Body of pancreas (tissue), 4 donors: Measurements from ENCODE around the gene SYNGR1. TPM values are rescaled to one million over a fixed set of nuclear protein-coding genes. Genes with fewer than 3 reads are reported as not detected.
"Not testable (repeated sequence)": the region's sequence is repeated elsewhere in the genome, so short reads cannot be mapped to it uniquely, and the experiment has no call there.

ENCODE experiments used
- ATAC-seq: fragments of 150-250 bp; one replicate; pipeline ENCODE4 v1.9.1; 2016
- DNase-seq, 4 donors: peaks; one replicate each; pipeline ENCODE4 v3.0.0-alpha.2; 2019
- H3K27ac ChIP-seq, 4 donors: fragments of 200-600 bp; sonication (generic); 1 replicate in 3 of 4; 2 replicates in 1 of 4; pipeline versions ENCODE4 v1.5.1 to v1.6.1; 2016 to 2019; ENCODE audit warnings: mild to moderate bottlenecking in 1 of 4, mixed read lengths in 1 of 4, moderate library complexity in 1 of 4
- H3K27me3 ChIP-seq, 2 donors: fragments of 200-600 bp; sonication (generic); one replicate each; pipeline ENCODE4 v1.6.0; 2016; ENCODE audit warnings: mild to moderate bottlenecking in 1 of 2
- H3K36me3 ChIP-seq, 2 donors: fragments of 200-600 bp; sonication (generic); replicated peaks in 1 of 2; 2 replicates each; pipeline ENCODE4 v1.5.1; 2016; ENCODE audit warnings: low read depth in 2 of 2; ENCODE audit not compliant: insufficient read depth in 1 of 2
- H3K4me1 ChIP-seq: fragments of 200-600 bp; sonication (generic); one replicate; pipeline ENCODE4 v1.6.0; 2016
- H3K4me3 ChIP-seq, 2 donors: fragments of 200-600 bp; sonication (generic); 1 replicate in 1 of 2; 2 replicates in 1 of 2; pipeline ENCODE4 v1.5.1; 2016 to 2019
- H3K9me3 ChIP-seq, 3 donors: fragments of 200-600 bp; sonication (generic); 1 replicate in 2 of 3; 2 replicates in 1 of 3; pipeline ENCODE4 v1.5.1; 2016
- CTCF ChIP-seq, 7 experiments: fragments of 450-650 bp in 4 of 7; fragments of 200-600 bp in 3 of 7; sonication (generic) in 3 of 7; IDR thresholded peaks; one replicate each; pipeline ENCODE4 v1.5.1; 2016 to 2019; ENCODE audit warnings: antibody characterized with exemption in 7 of 7
- POLR2A ChIP-seq, 3 donors: fragments of 450-650 bp; IDR thresholded peaks; one replicate each; pipeline ENCODE4 v1.6.1; 2016; ENCODE audit warnings: antibody characterized with exemption in 3 of 3, mild to moderate bottlenecking in 2 of 3
- WGBS, 2 donors: methylation state at CpG; one replicate each; pipeline ENCODE4 v1.1.5; 2017; 5-methylcytosine and 5-hydroxymethylcytosine counted together
- intact Hi-C: fragments of 100-400 bp; cut with DNase I; formaldehyde crosslinking; loops from one replicate; pipeline ENCODE4 v1.15.1; 2023
- total RNA-seq, 2 donors: library from RNA; depleted of rRNA; stranded (reverse); fragments of >200 nt; gene quantifications; one replicate each; pipeline ENCODE4 v1.1.0, GENCODE V29; 2016

Gene SYNGR1
- total RNA-seq, 2 donors from 2014 or later = 15.2 to 35.0 TPM

- Histone ChIP-seq H3K9me3 (no peaks in the 10 kb centered on the region), H3K4me3 (no peak overlapping the region), H3K36me3 (no peaks in the 10 kb centered on the region), H3K27ac (peak overlapping the region; percentile 58 to 76 (median 68)), H3K27me3 (no peaks in the 10 kb centered on the region), H3K4me1 (peaks cover 65% of the 10 kb centered on the region)
- ATAC-seq (peak; percentile 79), DNase-seq (peak; percentile 67 to 79 (median 74))
- WGBS, 2 donors = 25 to 26% methylated on average over 5 of the region's 5 CpGs
- intact Hi-C loops = no loop called here
- TF ChIP-seq CTCF (IDR thresholded peaks at IDR 0.05) (no peak), POLR2A (IDR thresholded peaks at IDR 0.05) (no peak)
Observed at GRCh38 chr22:39332441-39333064, 17.2 kb upstream of the SYNGR1 start.

- H3K27ac ChIP-seq = peak overlapping the region in 3 of 4 donors; percentile 21 to 76 (median 56)
- DNase-seq = peak in 2 of 4 donors; percentile 53 to 68
Observed at GRCh38 chr22:39336411-39336810, 13.4 kb upstream of the SYNGR1 start.

GRCh38 chr22:39339775-39340174 lies 10.0 kb upstream of the SYNGR1 start:
- H3K4me3 ChIP-seq, intact Hi-C loops, H3K27ac ChIP-seq, ATAC-seq, H3K36me3 ChIP-seq, H3K27me3 ChIP-seq, H3K9me3 ChIP-seq, DNase-seq: not testable (repeated sequence)
- H3K4me1 ChIP-seq = peaks cover 35% of the 10 kb centered on the region
- 70 to 75% methylated on average over 7 of the region's 7 CpGs for WGBS, 2 donors

More at GRCh38 chr22:39336411-39336810, 13.4 kb upstream of the SYNGR1 start:
- Histone ChIP-seq H3K36me3 (no peaks in the 10 kb centered on the region), H3K9me3 (no peaks in the 10 kb centered on the region), H3K4me3 (no peak overlapping the region), H3K27me3 (no peaks in the 10 kb centered on the region), H3K4me1 (peaks cover 56% of the 10 kb centered on the region)
- 31 to 36% methylated on average over 5 of the region's 5 CpGs for WGBS, 2 donors
- peak; percentile 28 for ATAC-seq
- TF ChIP-seq POLR2A (IDR thresholded peaks at IDR 0.05) (no peak), CTCF (IDR thresholded peaks at IDR 0.05) (no peak)
- intact Hi-C loops = no loop called here

DNA sequence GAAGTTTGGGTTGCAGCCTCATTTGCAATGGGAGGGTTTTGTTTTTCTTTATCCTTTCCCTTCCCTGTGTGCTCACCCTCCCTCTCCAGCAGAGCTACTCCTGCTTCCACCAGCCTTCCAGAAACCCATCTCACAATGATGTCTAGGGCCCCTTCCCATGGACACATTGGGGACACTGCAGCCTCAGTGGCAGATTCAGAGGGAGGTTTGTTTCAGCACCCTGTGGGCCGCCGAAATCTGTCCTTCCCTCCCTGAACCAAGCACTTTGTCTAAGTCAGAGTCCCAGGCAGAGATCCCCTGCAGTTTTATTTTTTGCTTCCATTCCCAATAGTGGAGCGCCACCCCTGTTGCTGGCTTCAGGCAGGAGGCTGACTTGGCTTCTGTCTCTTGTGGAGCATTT lies 8.6 kb upstream of the SYNGR1 start:
- no peaks in the 10 kb centered on the region for H3K27me3 ChIP-seq
- ATAC-seq (no peak), DNase-seq (no peak)
- no peak for TF ChIP-seq POLR2A (IDR thresholded peaks at IDR 0.05)
- no peak for TF ChIP-seq CTCF (IDR thresholded peaks at IDR 0.05)
- peaks cover 22% of the 10 kb centered on the region for H3K4me1 ChIP-seq
- no peaks in the 10 kb centered on the region for H3K9me3 ChIP-seq
- no peak overlapping the region for H3K27ac ChIP-seq
- H3K4me3 ChIP-seq = no peak overlapping the region
- 86 to 91% methylated on average over 3 of the region's 3 CpGs for WGBS, 2 donors
- no peaks in the 10 kb centered on the region for H3K36me3 ChIP-seq
- intact Hi-C loops = no loop called here

DNA sequence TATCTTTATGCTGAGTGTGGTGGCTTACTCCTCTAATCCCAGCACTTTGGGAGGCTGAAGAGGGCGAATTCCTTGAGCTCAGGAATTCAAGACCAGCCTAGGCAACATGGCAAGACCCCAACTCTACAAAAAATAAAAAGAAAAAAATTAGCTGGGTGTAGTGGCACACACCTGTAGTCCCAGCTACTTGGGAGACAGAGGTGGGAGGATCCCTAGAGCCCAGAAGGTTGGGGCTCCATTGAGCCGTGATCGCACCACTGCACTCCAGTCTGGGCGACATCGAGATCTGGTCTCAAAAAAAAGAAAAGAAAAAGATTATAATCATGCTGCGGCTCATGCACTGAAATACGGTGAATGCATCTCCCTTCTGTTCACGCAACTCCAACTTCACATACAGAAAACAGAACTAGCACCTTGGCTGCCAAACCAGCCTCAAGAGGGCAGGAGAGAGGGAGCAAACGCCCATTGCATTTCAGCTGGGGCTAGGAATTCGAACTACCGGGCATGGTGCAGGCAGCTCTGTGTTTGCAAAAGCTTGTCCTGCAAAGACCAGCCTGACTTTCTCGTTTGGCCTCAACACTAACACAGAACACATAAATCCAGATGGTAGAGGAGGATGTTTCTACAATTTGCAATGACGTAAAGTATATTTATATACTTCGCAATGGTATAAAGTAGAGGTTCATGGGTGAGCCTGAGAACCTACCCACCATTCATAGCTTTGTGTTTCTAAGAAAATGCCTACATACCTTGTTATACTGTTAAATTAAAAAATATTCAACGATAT lies 6.3 kb upstream of the SYNGR1 start:
- WGBS, 2 donors = 20% methylated on average over 15 of the region's 15 CpGs
- H3K4me3 ChIP-seq = no peak overlapping the region
- DNase-seq (peak; percentile 76 to 84 (median 79)), ATAC-seq (peak; percentile 95)
- intact Hi-C loops = no loop called here
- TF ChIP-seq POLR2A (IDR thresholded peaks at IDR 0.05) (no peak), CTCF (IDR thresholded peaks at IDR 0.05) (peak; percentile 68 to 81 (median 77))
- peaks cover 11% of the 10 kb centered on the region for H3K4me1 ChIP-seq
- no peaks in the 10 kb centered on the region for H3K9me3 ChIP-seq
- no peaks in the 10 kb centered on the region for H3K36me3 ChIP-seq
- H3K27me3 ChIP-seq = no peaks in the 10 kb centered on the region
- no peak overlapping the region for H3K27ac ChIP-seq
